Keratinocyte (primary cell): ENCODE results near the gene SNN.

ENCODE experiments used
- CTCF ChIP-seq, 3 experiments: IDR thresholded peaks in 1 of 3; conservative IDR thresholded peaks in 1 of 3; optimal IDR thresholded peaks in 1 of 3; 2 replicates in 2 of 3; 3 replicates in 1 of 3; pipeline versions ENCODE3 to v1.5.1; 2011; ENCODE audit warnings: low read length in 3 of 3, mild to moderate bottlenecking in 3 of 3, moderate library complexity in 2 of 3, control low read depth in 1 of 3, inconsistent platforms in 1 of 3; ENCODE audit not compliant: insufficient read depth in 2 of 3; ENCODE audit errors: extremely low read depth in 1 of 3
- EZH2 ChIP-seq: IDR thresholded peaks from one replicate; pipeline ENCODE4 v1.6.1; 2012; ENCODE audit warnings: inconsistent platforms, mild to moderate bottlenecking, low read length, moderate library complexity

- TF ChIP-seq CTCF (optimal IDR thresholded peaks at IDR 0.05 in 1 of 3, IDR thresholded peaks at IDR 0.05 in 1 of 3, conservative IDR thresholded peaks at IDR 0.05 in 1 of 3; ENCODE audit: extremely low read depth in 1 of 3, insufficient read depth in 2 of 3, low read length in 3 of 3), result no peak
- no peak for TF ChIP-seq EZH2
Measured at GRCh38 chr16:11635679-11636171, 32.5 kb upstream of the SNN start.
